T-helper 1 cell treated with Interleukin-12 subunit alpha and Interleukin-12 subunit beta and Interleukin-4 antibody, amounts not matched to agents 30 μg/mL and 1 μg/mL, for 36 hours (primary cell): Measurements from ENCODE around the gene EIPR1.
"Not testable (repeated sequence)": the region's sequence is repeated elsewhere in the genome, so short reads cannot be mapped to it uniquely, and the experiment has no call there.

Experiments
- H3K27ac Mint-ChIP-seq: one replicate; pipeline ENCODE4 v1.8.0; 2021; ENCODE audit warnings: mild to moderate bottlenecking, mixed read lengths
- H3K27me3 Mint-ChIP-seq: one replicate; pipeline ENCODE4 v1.8.0; 2021; ENCODE audit warnings: low read depth, mixed read lengths
- H3K36me3 Mint-ChIP-seq: one replicate; pipeline ENCODE4 v1.8.0; 2021; ENCODE audit warnings: low read depth, mixed read lengths
- H3K4me1 Mint-ChIP-seq: one replicate; pipeline ENCODE4 v1.8.0; 2021; ENCODE audit warnings: low read depth, mixed read lengths
- H3K4me3 Mint-ChIP-seq: one replicate; pipeline ENCODE4 v1.8.0; 2021; ENCODE audit warnings: mild to moderate bottlenecking, moderate library complexity, mixed read lengths
- H3K9me3 Mint-ChIP-seq: one replicate; pipeline ENCODE4 v1.8.0; 2021; ENCODE audit warnings: mixed read lengths

EIPR1 gene

DNA sequence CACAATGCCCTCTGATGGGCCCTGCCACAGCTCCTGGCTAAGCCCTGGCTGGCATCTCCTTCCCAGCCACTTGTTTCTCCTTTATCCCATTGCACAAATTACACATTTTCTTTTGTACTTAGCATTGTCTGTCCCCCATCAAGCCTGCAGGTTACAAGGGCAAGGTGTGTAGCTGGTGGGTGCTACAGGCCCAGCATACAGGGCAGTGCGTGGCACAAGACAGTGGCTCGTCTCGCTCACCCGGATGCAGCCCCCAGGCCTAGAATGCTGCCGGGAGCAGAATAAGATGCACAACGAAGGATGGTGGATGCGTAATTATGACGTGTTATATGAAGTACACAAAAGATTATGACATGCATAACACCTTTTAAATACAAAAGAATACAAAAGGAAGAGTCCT is 87.6 kb downstream of the EIPR1 start:
- H3K36me3 Mint-ChIP-seq, result peaks cover 10% of the 10 kb centered on the region
- no peak overlapping the region for H3K27ac Mint-ChIP-seq
- no peaks in the 10 kb centered on the region for H3K27me3 Mint-ChIP-seq
- peaks cover 1% of the 10 kb centered on the region for H3K4me1 Mint-ChIP-seq
- H3K9me3 Mint-ChIP-seq, result peaks cover 22% of the 10 kb centered on the region
- no peak overlapping the region for H3K4me3 Mint-ChIP-seq

- Mint-ChIP-seq H3K36me3 (peaks cover 10% of the 10 kb centered on the region), H3K4me3 (no peak overlapping the region), H3K4me1 (peaks cover 1% of the 10 kb centered on the region), H3K27me3 (no peaks in the 10 kb centered on the region), H3K9me3 (peaks cover 22% of the 10 kb centered on the region), H3K27ac (no peak overlapping the region)
These were observed 88.1 kb downstream of the EIPR1 start for GRCh38 chr2:3289526-3289925.

DNA sequence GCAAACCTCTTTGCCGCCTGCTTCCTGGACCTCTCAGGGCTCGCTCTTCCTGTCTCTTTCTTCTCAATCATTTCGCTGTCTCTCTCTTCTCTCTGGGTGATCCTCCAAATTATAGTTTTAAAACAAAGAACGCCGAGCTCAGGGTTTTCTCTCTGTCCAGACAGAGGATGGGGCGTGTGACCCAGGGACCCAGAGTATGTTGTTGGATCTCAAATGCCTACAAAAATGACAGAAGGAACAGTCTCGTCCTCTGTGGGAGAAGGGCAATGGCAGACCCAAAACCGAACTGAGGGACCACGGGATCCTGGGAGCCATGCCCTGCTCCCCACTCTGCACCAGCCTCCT is 88.5 kb downstream of the EIPR1 start:
- peaks cover 1% of the 10 kb centered on the region for H3K4me1 Mint-ChIP-seq
- H3K9me3 Mint-ChIP-seq, result peaks cover 22% of the 10 kb centered on the region
- peaks cover 10% of the 10 kb centered on the region for H3K36me3 Mint-ChIP-seq
- H3K27ac Mint-ChIP-seq, result no peak overlapping the region
- no peak overlapping the region for H3K4me3 Mint-ChIP-seq
- no peaks in the 10 kb centered on the region for H3K27me3 Mint-ChIP-seq

GRCh38 chr2:3288470-3289170 is 89.0 kb downstream of the EIPR1 start:
- H3K4me3 Mint-ChIP-seq, result no peak overlapping the region
- H3K4me1 Mint-ChIP-seq, result peaks cover 1% of the 10 kb centered on the region
- H3K27ac Mint-ChIP-seq, result no peak overlapping the region
- H3K27me3 Mint-ChIP-seq, result no peaks in the 10 kb centered on the region
- H3K9me3 Mint-ChIP-seq, result peaks cover 22% of the 10 kb centered on the region
- peaks cover 10% of the 10 kb centered on the region for H3K36me3 Mint-ChIP-seq

- peaks cover 22% of the 10 kb centered on the region for H3K9me3 Mint-ChIP-seq
These were observed 89.7 kb downstream of the EIPR1 start for GRCh38 chr2:3287896-3288295.

DNA sequence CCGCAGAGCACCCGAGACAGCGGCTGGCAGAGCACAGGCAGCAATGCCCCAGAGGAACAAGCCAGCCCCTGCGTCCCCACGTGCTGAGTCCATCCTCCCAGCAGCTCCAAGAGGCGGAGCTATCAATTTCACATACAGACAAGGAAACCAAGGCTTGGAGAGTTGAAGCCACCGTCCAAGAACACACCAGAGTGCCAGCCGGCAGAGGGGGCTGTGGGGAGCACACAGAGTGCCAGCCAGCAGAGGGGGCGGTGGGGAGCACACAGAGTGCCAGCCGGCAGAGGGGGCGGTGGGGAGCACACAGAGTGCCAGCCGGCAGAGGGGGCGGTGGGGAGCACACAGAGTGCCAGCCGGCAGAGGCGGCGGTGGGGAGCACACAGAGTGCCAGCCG is 91.0 kb downstream of the EIPR1 start:
- H3K36me3 Mint-ChIP-seq, result peaks cover 10% of the 10 kb centered on the region
- H3K4me3 Mint-ChIP-seq, H3K4me1 Mint-ChIP-seq, H3K27ac Mint-ChIP-seq, H3K27me3 Mint-ChIP-seq: not testable (repeated sequence)
- peaks cover 22% of the 10 kb centered on the region for H3K9me3 Mint-ChIP-seq

More at GRCh38 chr2:3287896-3288295, 89.7 kb downstream of the EIPR1 start:
- Mint-ChIP-seq H3K27ac (no peak overlapping the region), H3K27me3 (no peaks in the 10 kb centered on the region), H3K4me3 (no peak overlapping the region), H3K4me1 (peaks cover 1% of the 10 kb centered on the region), H3K36me3 (peaks cover 10% of the 10 kb centered on the region)

- Mint-ChIP-seq H3K4me3 (no peak overlapping the region), H3K9me3 (peaks cover 22% of the 10 kb centered on the region), H3K27ac (no peak overlapping the region), H3K4me1 (peaks cover 1% of the 10 kb centered on the region), H3K27me3 (no peaks in the 10 kb centered on the region), H3K36me3 (peaks cover 10% of the 10 kb centered on the region)
These were observed 91.5 kb downstream of the EIPR1 start for GRCh38 chr2:3285901-3286645.

- Mint-ChIP-seq H3K27me3 (no peaks in the 10 kb centered on the region), H3K27ac (no peak overlapping the region), H3K9me3 (peaks cover 19% of the 10 kb centered on the region), H3K4me3 (no peak overlapping the region), H3K36me3 (peaks cover 10% of the 10 kb centered on the region), H3K4me1 (peaks cover 1% of the 10 kb centered on the region)
These were observed 92.7 kb downstream of the EIPR1 start for GRCh38 chr2:3284657-3285630.

GRCh38 chr2:3283876-3284656 is 93.6 kb downstream of the EIPR1 start:
- H3K27ac Mint-ChIP-seq, result not testable (repeated sequence)

GRCh38 chr2:3283206-3283605 is 94.4 kb downstream of the EIPR1 start:
- Mint-ChIP-seq H3K9me3 (peaks cover 9% of the 10 kb centered on the region), H3K36me3 (peaks cover 10% of the 10 kb centered on the region), H3K4me1 (peaks cover 3% of the 10 kb centered on the region)

More at GRCh38 chr2:3283876-3284656, 93.6 kb downstream of the EIPR1 start:
- H3K4me1 Mint-ChIP-seq, H3K4me3 Mint-ChIP-seq, H3K36me3 Mint-ChIP-seq, H3K27me3 Mint-ChIP-seq: not testable (repeated sequence)
- H3K9me3 Mint-ChIP-seq, result peaks cover 11% of the 10 kb centered on the region

DNA sequence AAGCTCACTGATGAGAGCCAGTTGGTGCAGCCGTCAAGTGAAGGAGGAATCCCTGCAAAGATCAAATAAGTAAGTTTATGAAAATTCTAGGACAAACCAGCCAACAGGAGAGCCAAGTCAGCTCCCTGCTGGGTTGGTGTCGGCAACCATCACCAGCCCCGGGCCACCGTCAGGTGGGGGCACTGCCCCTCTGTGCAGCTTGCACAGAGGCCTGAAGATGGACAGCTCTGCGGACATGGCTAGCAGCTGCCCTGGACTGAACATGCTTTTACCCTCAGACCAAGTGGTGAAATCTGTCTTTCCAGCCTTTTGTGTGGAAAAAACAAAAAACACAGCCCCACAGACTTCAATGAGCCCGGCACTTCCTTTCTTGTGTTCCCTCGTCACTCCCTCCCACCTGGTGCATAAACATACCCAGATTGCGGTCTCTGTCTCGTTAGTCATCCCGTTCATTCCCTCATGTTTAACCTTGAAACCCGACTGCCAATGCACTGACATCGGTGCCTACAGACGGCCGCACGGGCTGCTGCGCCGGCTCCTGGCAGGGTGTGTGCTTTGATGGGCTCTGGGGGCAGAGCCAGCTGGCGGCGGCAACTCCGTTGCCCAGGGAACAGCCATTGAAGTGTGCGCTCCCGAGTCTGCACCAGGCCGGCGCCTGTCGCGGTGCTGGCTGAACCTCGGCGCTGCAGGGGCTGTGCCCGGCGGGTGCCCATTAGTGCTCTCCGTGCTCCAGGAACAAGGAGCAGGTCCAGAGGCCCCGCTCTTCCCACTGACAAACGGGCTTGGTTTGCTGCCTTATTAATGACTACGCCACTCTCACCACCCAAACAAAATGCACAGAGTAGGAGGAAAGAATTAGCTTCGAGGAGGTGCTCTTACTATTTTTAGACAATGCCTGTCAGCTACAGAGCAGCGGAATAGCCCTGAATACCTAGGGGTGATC is 95.3 kb downstream of the EIPR1 start:
- Mint-ChIP-seq H3K4me1 (peaks cover 3% of the 10 kb centered on the region), H3K36me3 (peaks cover 11% of the 10 kb centered on the region), H3K27me3 (no peaks in the 10 kb centered on the region), H3K4me3 (no peak overlapping the region), H3K27ac (no peak overlapping the region), H3K9me3 (peaks cover 5% of the 10 kb centered on the region)

More at GRCh38 chr2:3283206-3283605, 94.4 kb downstream of the EIPR1 start:
- Mint-ChIP-seq H3K27me3 (no peaks in the 10 kb centered on the region), H3K4me3 (no peak overlapping the region), H3K27ac (no peak overlapping the region)

DNA sequence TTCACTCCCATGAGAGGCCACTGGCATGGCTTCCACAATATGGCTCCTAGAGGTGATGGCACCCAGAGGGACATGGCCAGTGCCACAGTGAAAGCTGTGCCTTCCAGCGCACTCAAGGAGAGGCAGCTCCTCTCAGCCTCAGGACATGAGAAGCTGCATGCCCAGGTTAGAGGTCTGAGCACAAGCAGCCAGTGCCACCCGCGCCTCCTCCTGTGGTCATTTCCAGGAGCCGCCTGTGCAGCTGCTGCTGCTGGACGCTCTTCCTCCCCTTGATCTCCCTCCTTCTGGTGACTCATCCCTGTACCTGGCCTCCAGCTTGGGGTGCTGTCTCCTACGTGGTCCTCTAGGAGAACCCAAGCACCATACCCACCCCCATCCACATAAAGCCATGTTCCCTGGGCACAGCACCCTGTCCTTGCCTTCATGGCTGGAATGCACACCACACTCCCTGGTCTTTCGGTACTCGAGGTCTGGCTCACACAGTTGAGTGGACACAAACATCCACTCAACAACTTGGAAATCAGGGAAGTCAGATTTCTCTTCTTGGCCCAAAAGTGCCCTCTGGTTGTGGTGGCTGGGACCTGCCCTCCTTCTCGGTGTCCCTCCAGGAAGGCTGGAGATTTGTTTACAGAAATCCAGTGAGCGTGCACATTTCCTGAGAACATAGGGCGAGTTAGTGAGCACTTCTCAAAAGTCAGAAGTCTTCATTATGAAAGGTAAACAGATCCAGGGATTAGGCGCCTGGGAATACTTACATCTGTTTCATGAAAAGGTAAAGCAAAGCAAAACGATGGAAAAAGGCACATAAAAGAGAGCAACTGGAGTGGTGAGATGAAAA is 96.7 kb downstream of the EIPR1 start:
- Mint-ChIP-seq H3K36me3 (peaks cover 20% of the 10 kb centered on the region), H3K9me3 (no peaks in the 10 kb centered on the region), H3K27ac (no peak overlapping the region)

More for the DNA sequence above, 96.7 kb downstream of the EIPR1 start:
- Mint-ChIP-seq H3K27me3 (no peaks in the 10 kb centered on the region), H3K4me3 (no peak overlapping the region), H3K4me1 (peaks cover 1% of the 10 kb centered on the region)
